ENCODE results near the gene BAG3. TPM values are rescaled to one million over a fixed set of nuclear protein-coding genes. Genes with fewer than 3 reads are reported as not detected.
"Not testable (repeated sequence)": the region's sequence is repeated elsewhere in the genome, so short reads cannot be mapped to it uniquely, and the experiment has no call there.

The BAG3 gene
- total RNA-seq, 4 donors from 2014 or later, result 23.8 to 38.4 (median 32.0) TPM

DNA sequence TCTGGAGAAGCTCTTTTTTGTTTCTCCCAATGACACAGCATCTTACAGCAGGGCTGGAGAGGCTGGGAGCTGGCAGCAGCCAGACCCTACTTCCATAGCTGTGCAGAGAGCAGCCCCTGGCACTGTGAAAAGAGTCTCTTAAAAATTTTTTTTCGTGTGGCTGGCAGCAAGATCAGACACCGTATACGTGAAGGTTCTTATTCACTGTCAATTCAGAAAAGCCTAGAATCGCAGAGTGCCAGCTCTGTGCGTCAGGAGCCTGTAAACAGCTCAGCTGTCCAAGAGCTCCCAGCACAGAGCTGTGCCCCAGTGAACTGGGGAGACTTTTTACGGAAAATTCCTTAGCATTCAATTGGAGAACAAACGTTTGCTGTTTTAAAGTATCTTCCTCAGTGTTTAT, 6.5 kb downstream of the BAG3 start:
- WGBS, 2 donors, result 33 to 43% methylated on average over 7 of the region's 7 CpGs

GRCh38 chr10:119658274-119658673, 7.1 kb downstream of the BAG3 start:
- peak; percentile 67 to 74 for DNase-seq (ENCODE audit: low spot score in 2 of 2)
- peaks cover 4 to 96% (median 48%) of the 10 kb centered on the region in 4 donors for H3K4me1 ChIP-seq
- TF ChIP-seq POLR2A (IDR thresholded peaks at IDR 0.05) (no peak), EP300 (IDR thresholded peaks at IDR 0.05) (peak in 1 of 2 donors; percentile 87)
- TF ChIP-seq, protein P1, sequence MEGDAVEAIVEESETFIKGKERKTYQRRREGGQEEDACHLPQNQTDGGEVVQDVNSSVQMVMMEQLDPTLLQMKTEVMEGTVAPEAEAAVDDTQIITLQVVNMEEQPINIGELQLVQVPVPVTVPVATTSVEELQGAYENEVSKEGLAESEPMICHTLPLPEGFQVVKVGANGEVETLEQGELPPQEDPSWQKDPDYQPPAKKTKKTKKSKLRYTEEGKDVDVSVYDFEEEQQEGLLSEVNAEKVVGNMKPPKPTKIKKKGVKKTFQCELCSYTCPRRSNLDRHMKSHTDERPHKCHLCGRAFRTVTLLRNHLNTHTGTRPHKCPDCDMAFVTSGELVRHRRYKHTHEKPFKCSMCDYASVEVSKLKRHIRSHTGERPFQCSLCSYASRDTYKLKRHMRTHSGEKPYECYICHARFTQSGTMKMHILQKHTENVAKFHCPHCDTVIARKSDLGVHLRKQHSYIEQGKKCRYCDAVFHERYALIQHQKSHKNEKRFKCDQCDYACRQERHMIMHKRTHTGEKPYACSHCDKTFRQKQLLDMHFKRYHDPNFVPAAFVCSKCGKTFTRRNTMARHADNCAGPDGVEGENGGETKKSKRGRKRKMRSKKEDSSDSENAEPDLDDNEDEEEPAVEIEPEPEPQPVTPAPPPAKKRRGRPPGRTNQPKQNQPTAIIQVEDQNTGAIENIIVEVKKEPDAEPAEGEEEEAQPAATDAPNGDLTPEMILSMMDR (IDR thresholded peaks at IDR 0.05), result no peak
- H3K36me3 ChIP-seq, result no peaks in the 10 kb centered on the region
- WGBS, 2 donors, result 14 to 20% methylated on average over 13 of the region's 13 CpGs
- H3K4me3 ChIP-seq, result no peak overlapping the region
- H3K27ac ChIP-seq, result peak overlapping the region; percentile 63 to 99 (median 82)
- H3K27me3 ChIP-seq, result no peaks in the 10 kb centered on the region
- no peaks in the 10 kb centered on the region for H3K9me3 ChIP-seq

More for the DNA sequence above, 6.5 kb downstream of the BAG3 start:
- Histone ChIP-seq H3K4me3 (no peak overlapping the region), H3K36me3 (no peaks in the 10 kb centered on the region), H3K27me3 (no peaks in the 10 kb centered on the region), H3K27ac (peak overlapping the region; percentile 63 to 99 (median 82)), H3K9me3 (no peaks in the 10 kb centered on the region), H3K4me1 (peaks cover 4 to 96% (median 53%) of the 10 kb centered on the region in 4 donors)
- no peak for DNase-seq (ENCODE audit: low spot score in 2 of 2)
- TF ChIP-seq EP300 (IDR thresholded peaks at IDR 0.05) (no peak), POLR2A (IDR thresholded peaks at IDR 0.05) (no peak)
- TF ChIP-seq, protein P1 (IDR thresholded peaks at IDR 0.05), result no peak

DNA sequence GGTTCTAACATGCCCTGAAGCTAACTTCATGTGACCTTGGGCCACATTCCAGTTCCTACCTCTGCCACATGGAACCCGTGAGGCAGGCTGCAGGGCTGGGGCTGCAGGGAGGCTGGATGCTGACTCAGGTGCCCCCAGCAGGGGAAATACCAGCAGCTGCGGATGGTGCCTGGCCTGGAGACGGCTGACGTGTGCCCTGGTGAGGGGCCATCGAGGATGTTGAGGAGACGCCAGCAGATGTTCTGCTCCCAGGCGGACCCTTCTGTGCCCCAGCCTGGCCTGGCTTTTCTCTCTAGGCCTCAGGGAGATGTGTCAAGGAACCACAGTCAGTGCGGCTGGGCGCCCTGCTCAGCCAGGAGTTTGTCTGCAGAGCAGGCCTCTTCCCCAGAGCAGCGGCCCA, 8.8 kb downstream of the BAG3 start:
- TF ChIP-seq, protein P1 (IDR thresholded peaks at IDR 0.05), result no peak
- TF ChIP-seq POLR2A (IDR thresholded peaks at IDR 0.05) (no peak), EP300 (IDR thresholded peaks at IDR 0.05) (no peak)
- peak overlapping the region in 3 of 4 donors; percentile 7 to 99 (median 98) for H3K27ac ChIP-seq

DNA sequence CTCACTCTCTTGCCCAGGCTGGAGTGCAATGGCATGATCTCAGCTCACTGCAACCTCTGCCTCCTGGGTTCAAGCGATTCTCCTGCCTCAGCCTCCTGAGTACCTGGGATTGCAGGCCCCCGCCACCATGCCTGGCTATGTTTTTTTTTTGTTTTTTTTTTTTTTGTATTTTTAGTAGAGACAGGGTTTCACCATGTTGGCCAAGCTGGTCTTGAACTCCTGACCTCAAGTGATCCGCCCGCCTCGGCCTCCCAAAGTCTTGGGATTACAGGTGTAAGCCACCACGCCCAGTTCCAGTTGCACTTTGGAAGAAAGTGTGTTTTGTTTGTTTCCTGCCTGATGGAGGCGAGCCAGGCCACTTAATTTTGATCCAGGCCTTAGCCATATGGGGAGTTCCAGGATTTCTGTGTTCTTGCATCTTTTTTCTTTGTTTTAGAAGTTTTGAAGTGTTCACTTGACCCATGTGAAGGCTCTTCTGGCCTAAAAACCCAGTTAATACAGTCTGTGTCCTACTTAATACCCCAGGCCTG, 11.0 kb downstream of the BAG3 start:
- Histone ChIP-seq H3K27ac (peak overlapping the region in 2 of 4 donors; percentile 29 to 51), H3K4me1 (peaks cover 4 to 92% (median 44%) of the 10 kb centered on the region in 4 donors)
- WGBS, 2 donors, result 71 to 79% methylated on average over 7 of the region's 7 CpGs
- not testable (repeated sequence) for H3K27me3 ChIP-seq; H3K9me3 ChIP-seq; H3K36me3 ChIP-seq; H3K4me3 ChIP-seq; DNase-seq (ENCODE audit: low spot score in 2 of 2)

More for the DNA sequence above, 8.8 kb downstream of the BAG3 start:
- Histone ChIP-seq H3K9me3 (no peaks in the 10 kb centered on the region), H3K4me1 (peaks cover 4 to 95% (median 46%) of the 10 kb centered on the region in 4 donors), H3K36me3 (no peaks in the 10 kb centered on the region), H3K4me3 (no peak overlapping the region), H3K27me3 (no peaks in the 10 kb centered on the region)
- no peak for DNase-seq (ENCODE audit: low spot score in 2 of 2)
- 83 to 90% methylated on average over 8 to 9 of the region's 10 CpGs for WGBS, 2 donors

DNA sequence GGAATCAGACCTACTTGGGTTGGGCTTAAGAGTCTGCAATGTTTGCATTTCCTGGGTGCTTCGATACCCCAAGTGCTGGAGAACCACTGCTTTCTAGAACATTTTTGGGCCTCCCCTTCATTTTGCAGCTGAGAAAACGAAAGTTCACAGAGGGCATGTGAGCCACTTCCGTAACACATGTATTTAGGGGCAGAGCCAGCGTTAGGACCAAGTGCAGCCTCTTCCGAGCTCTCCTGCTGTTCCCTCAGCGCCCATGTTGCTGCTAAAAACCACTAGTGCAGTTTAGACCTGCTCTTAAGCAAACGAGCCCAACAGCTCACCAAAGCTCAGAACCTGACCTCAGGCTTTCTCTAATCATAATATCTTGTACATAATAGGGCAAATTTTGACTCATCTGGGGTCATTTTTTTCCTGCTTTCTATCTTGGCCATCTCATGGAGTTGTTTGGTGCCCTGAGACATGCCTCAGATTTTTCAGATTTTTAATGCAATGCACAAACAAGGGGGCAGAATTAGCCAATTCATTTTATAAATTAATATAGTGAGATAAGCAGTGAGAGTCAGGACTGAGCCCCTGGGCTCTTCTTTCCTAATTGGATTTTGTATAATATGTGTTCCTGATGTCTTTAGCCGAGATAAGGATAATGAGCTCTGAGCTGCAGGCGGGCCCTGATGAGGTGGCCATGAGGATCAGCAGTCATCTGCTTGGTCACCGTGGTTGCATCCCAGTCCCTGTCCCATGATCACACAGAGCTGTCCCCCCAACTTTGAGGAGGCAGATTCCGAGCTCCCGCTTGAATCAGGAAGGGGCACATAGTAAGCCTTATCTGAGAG, 12.9 kb downstream of the BAG3 start:
- H3K27me3 ChIP-seq, result no peaks in the 10 kb centered on the region
- peaks cover 0 to 92% (median 39%) of the 10 kb centered on the region in 4 donors for H3K4me1 ChIP-seq
- no peak for DNase-seq (ENCODE audit: low spot score in 2 of 2)
- peak overlapping the region in 3 of 4 donors; percentile 51 to 74 (median 67) for H3K27ac ChIP-seq
- no peak overlapping the region for H3K4me3 ChIP-seq
- H3K36me3 ChIP-seq, result no peaks in the 10 kb centered on the region
- TF ChIP-seq, protein P1 (IDR thresholded peaks at IDR 0.05), result no peak
- no peak for TF ChIP-seq POLR2A (IDR thresholded peaks at IDR 0.05)
- TF ChIP-seq EP300 (IDR thresholded peaks at IDR 0.05), result no peak
- WGBS, 2 donors, result 69 to 76% methylated on average over 12 of the region's 12 CpGs
- H3K9me3 ChIP-seq, result no peaks in the 10 kb centered on the region

All from tibial nerve (tissue), 4 donors.